T-helper 22 cell (primary cell): ENCODE data around the gene TBC1D24.
A peak's percentile ranks its signal among the peaks of the same experiment; 100 is the strongest.

ENCODE experiments used
- DNase-seq: peaks from one replicate; pipeline ENCODE4 v3.0.0-alpha.2; 2020; ENCODE audit warnings: low read depth

TBC1D24 gene

DNA sequence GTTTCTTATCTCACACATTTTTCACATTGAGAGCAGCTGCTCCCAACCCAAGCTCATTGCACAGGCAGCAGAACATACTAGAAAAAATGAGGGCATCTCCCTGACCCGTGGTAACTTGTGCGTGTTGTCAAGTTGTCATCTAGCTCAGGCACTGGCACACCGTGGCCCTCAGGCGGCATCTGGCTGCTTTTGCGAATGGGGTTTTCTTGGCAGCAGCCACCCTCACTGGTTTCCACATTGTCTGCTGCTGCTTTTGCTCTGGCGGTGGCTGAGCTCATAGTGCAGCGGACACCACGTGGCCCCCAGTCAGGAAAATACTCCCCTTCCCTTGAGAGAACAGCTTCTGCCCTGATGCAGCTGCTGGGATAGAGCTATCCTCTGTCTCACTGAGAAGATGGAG lies 24.4 kb upstream of the TBC1D24 start:
- no peak for DNase-seq

DNA sequence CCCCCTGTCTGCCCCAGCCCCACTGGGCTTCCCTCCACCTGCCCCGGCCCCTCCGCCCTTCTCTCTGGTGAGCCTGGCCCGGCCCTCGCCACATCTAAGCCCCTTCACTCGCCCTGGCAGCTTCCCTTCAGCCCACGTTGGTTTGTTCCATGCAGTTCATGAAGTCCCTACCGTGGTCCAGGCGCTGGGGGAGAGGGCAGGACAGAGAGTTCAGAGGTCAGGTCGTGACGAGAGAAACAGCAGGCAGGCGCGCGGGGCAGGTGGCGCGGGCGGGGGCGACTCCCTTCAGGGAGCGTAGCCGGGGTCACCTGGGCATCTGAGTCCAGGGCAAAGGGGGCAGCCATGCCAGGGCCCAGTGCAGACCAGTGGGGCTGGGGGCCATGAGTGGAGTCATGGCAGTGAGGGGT lies 23.9 kb upstream of the TBC1D24 start:
- no peak for DNase-seq

DNA sequence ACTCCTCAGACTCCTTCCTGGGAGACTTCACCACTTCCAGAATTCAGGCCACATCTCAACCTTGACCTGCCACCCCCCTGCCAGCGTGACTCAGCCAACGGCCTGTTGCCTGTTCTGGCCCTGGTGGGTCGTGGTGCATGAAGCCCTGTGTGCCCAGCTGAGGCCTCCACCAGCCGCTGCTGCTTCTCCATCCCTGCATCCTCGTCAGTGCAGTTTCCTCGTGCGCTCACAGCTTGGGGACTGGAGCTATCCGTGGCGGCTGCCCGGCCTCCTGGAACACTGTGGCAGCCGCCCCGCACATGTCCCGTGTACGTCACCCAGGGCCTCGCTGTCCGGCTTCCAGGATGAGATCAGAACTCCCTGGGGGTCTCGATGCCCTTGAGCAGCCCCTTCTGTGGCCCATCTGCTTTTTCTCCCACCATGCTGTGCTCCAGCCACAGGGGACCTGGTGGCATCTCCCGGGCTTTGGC lies 23.0 kb upstream of the TBC1D24 start:
- no peak for DNase-seq

DNA sequence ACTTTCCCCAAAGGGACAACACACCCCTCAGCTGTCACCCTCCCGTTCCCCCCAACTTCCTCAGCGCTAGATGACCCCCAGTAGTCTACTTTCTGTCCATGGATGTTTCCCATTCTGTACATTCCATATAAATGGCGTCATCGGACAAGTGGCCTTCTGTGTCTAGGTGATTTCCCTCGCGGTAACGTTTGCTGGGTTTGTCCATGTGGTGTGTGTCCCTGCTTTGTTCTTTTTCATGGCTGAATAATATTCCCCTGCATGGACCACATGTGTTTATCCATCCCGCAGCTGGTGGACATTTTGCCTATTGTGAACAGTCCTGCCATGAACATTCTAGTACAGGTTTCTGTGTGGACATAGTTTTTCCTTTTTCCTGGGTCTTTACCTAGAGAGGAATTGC lies 22.3 kb upstream of the TBC1D24 start:
- no peak for DNase-seq

DNA sequence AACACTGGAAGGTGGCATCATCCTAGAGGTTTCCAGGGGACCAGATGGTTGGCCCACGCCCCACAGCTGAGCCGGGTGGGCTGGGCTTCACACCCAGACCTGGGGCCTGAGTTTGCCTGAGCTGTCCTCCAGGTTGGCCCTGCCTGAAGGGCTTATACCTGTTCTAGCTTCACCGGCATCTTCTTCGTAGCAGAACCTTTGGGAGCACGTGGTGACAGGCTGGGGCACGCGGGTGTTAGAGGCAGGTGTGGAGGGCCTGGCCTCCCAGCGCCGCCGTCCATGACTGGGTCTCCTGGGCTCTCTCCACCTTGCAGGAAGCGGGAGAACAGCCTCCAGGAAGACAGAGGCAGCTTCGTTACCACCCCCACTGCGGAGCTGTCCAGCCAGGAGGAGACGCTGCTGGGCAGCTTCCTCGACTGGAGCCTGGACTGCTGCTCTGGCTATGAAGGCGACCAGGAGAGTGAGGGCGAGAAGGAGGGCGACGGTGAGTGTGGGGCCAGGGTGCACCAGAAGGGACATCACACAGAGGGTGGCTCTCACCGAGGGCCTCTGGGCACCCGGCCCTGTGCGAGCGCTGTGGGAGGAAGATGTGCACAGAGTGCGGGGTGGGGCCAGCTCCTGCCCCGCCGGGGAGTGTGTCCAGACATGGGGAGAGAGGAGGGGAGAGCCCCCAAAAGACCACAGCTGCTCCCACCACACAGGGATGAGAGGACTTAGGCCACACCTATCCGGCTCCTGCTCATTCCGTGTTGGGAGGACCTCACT lies 19.7 kb upstream of the TBC1D24 start:
- no peak for DNase-seq

DNA sequence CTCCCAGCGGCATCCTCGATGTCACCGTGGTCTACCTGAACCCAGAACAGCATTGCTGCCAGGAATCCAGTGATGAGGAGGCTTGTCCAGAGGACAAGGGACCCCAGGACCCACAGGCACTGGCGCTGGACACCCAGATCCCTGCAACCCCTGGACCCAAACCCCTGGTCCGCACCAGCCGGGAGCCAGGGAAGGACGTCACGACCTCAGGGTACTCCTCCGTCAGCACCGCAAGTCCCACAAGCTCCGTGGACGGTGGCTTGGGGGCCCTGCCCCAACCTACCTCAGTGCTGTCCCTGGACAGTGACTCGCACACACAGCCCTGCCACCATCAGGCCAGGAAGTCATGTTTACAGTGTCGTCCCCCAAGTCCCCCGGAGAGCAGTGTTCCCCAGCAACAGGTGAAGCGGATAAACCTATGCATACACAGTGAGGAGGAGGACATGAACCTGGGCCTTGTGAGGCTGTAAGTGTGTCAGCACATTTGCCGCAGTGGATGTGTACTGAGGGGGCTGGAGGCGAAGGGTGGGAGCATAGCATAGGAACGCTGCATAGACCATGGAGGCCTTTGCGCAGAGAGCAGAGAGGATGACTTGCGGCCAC lies 18.3 kb upstream of the TBC1D24 start:
- no peak for DNase-seq

DNA sequence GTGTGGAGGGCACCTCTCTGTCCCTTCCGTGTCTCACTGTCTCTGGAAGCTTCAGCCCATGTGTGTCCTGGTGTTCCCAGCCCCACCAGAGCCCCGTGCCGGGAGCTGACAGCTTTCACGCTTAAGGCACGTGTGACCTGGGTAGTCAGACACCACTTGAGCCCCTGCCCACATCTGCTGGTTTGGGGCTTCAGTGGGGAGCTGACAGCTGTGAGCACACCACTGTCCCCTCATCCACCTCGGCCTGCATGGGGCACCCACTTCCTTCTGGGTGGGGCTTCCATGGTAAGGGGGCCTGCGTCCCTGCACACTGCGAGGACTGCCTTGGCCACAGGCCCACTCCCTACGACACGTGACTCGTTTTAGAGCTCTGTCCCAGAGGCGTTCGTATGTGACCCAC lies 17.7 kb upstream of the TBC1D24 start:
- no peak for DNase-seq

DNA sequence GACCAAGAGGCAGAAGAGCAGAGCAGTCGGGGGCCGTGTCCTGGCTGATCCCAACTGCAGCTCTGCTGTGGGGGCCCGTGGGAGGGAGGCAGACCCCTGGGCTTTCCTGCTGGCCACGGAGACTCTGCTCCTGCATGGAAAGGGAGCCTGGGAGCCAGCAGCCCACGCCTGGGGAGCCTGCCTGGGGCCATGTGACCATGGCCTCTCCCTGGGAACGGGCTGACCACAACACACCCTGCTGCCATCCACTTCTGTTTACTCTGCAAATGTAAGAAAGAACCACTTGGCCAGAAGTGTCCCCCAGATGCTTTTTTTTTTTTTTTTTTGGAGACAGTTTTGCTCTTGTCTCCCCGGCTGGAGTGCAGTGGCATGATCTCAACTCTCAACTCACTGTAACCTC lies 17.0 kb upstream of the TBC1D24 start:
- DNase-seq = no peak

DNA sequence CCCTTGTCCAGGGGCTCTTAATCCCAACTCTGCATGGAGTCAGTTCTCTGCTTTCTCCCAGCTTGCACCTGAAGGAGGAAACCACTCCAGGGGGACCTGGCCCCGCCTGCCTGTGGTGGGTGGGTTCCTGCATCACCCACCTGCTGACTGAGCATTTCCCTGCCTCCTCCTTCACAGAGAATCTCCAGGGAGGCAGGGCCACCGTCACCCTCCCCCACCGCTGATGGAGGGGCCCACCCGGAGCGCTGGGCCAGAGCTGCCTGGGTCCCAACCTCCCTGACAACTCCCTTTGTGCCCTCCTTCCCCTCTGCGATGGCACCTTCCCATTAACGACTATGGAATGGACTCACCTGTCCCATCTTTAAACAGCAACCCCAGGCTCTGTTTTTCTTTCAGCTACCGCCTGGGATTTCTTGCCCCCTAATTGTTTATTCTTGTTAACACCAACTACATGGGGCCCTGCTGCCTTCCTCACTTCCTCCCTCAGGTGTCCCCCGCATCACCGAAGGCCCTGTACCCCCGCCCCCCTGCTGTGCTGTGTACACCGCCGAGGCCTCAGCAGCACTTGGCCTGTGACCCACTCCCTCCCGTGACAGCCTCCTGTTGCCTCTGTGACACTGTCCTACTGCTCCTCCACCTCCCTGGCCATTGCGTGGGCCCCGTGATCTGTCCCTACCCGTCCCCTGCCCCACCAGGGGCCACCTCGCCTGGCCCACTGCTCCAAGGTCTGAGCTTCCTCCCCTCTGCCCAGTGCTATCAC lies 15.9 kb upstream of the TBC1D24 start:
- no peak for DNase-seq

DNA sequence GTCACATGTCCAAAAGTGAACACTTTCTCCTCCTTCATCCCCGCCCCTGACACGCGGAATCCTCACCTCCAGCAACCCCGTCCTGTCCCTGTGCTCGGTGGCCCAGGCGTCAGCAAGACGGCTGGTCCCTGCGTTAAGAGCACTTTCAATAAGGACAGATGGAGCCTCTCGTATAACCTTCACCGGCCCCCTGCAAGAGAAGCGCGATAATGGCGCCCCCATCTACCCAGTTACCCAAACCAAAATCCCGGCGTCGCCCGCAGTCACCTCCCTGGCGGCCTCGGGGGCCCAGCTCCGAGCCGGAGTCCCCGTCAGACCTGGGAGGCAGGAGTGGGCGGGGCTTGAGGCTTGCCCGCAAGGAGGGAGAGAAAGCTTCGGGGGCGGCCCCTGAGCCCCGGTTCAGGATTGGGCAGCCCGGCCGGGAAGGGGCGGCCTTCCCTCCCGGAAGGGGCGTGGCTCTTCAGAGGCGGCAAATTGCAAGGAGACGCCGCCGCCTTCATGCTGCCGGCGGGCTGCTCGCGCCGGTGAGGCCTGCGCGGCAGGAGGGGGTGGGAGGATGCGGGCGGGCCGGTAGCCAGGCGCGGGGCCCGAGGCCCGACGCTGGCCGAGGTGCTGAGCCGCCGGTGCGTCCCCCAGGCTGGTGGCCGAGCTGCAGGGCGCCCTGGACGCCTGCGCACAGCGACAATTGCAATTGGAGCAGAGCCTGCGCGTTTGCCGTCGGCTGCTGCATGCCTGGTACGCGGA lies 15.1 kb upstream of the TBC1D24 start, which contains the start of gene TEDC2:
TEDC2 (plus strand) TSS at position 463 of the 744 bp plus-strand sequence; CDS start at position 499, 36 bp downstream.
- peak; percentile 96 for DNase-seq

DNA sequence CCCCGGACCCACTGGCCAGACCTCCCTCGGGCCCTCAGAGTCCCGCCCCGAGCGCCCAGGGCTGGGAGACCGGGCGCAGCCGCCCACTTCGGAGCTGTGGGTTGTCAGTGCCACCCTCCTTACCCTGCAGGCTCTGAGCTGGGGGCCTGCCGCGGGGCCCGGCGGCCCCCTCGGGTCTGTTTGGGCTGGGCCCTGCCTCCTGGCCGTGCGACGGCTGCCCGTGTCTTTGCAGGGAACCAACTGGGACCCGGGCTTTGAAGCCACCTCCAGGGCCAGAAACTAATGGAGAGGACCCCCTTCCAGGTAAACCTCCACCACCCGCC lies 14.6 kb upstream of the TBC1D24 start:
- no peak for DNase-seq

DNA sequence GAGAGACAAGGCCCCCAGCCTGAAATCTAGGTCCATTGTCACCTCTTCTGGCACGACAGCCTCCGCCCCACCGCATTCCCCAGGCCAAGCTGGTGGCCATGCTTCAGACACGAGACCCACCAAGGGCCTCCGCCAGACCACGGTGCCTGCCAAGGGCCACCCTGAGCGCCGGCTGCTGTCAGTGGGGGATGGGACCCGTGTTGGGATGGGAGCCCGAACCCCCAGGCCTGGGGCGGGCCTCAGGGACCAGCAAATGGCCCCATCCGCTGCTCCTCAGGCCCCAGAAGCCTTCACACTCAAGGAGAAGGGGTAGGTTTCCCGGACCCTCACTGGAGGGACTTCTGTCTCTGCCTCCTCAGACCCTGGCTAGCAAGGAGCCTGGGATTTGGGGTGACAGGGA lies 14.0 kb upstream of the TBC1D24 start:
- DNase-seq = no peak

DNA sequence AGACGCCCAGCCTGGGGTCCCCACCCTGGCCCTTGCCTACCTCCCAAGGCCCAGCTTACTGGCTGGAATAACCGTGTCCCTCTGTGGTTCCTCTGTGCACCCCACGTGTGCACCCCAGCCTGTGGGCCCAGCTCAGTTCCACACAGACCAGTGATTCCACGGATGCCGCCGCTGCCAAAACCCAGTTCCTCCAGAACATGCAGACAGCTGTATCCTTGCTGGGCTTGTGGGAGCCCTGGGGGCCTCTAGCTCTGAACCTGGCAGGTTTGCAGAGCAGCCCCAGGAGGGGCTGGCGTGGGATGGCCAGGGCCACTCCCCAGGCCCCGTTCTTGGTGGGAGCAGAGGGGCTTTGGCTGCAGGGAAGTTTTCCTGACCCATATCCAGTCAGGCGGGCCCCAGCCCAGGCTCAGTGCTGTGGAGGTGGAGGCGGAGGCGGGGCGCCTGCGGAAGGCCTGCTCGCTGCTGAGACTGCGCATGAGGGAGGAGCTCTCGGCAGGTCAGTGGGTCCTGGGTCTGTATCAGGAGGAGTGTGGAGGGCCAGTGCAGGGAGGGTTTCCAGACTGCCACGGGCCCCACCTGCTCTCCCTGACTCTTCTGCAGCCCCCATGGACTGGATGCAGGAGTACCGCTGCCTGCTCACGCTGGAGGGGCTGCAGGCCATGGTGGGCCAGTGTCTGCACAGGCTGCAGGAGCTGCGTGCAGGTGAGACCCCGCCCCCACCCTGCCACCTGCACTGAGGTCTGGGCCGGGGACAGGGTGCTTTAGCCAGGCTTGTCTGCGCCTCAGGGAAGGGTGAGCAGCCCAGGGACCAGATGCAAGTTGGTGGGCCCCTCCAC lies 12.7 kb upstream of the TBC1D24 start:
- DNase-seq = no peak

DNA sequence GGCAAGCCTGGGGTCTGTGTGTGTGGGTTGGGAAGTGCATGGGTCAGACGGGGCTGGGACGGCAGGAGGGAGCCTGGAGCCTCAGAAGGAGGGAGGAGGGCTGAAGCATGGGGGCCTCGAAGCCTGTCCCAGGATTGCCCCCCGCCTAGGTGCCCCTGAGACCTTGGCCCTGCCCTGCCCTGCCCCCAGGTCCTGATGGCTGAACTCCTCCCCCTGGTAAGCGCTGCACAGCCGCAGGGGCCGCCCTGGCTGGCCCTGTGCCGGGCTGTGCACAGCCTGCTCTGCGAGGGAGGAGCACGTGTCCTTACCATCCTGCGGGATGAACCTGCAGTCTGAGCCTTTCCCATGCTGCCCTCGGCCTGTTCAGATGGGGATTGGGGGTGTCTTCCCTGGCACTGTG lies 10.6 kb upstream of the TBC1D24 start:
- no peak for DNase-seq

DNA sequence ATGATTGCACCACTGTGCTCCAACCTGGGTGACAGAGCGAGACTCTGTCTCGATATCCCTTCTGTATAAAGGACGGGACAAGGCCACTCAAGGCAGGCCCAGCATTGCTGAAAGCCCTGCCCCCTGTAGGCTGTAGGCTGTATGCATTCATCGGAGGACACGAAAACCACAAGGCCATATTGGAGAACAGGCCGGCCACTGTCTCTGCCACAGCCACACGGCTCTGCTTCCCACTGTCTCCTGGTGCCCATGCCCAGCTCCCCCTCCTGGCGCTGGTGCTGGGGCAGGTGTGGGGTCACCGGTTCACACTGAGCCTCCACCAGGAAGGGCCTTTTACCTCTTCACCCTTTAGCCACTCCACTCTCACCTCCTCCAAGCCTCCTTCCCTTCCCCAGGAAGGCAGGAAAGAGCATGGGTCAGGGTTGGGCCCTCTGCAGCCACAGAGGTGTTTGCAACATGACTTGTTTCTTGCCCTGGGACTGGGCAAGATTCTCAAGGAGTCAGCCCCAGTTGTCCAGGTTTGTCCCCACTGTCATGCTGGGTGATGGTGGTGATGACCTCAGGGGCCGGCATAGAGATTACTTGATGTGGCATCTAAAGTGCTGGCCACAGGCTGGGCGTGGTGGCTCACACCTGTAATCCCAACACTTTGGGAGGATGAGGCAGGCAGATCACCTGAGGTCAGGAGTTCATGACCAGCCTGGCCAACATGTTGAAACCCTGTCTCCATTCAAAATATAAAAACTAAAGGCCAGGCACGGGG lies 9.1 kb upstream of the TBC1D24 start:
- DNase-seq = no peak

DNA sequence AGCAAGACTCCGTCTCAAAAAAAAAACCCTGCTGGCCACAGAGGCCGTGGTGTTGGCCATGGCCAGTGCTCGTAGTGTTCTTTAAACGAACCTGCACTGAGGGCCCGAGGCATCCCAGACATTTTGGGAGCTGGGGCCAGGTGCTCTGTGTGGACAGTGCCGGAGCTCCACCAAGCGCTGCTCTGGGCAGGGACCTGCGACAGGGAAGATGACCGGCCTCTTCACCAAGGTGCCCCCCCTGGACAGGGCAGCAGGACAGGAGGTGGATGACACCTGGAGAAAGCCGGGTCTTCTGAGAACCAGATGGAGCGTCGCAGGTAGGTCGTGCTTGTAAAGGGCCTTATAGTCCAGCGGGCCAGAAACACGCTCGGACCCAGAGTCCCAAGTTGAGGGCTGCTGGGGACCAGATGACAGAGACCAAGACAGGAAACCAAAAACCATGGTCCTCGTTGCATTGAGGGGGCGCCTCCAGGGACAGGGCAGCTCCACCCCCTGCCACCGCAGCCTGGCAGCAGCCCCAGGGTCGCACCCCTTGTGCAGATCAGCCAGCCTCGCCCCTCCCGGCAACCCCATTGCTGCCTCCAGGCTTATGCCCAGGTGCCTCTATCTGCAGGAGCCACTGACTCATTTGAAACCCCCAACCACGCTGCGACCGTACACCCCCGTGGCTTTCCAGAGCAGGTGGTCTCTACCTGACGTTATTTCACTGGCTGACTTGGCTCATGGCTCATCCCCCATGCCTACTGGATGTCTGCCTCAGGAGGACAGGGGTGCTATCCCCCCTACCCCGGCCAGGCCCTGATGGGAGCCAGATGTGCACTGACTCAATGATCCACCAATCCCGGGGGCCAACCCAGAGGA lies 8.0 kb upstream of the TBC1D24 start:
- no peak for DNase-seq

DNA sequence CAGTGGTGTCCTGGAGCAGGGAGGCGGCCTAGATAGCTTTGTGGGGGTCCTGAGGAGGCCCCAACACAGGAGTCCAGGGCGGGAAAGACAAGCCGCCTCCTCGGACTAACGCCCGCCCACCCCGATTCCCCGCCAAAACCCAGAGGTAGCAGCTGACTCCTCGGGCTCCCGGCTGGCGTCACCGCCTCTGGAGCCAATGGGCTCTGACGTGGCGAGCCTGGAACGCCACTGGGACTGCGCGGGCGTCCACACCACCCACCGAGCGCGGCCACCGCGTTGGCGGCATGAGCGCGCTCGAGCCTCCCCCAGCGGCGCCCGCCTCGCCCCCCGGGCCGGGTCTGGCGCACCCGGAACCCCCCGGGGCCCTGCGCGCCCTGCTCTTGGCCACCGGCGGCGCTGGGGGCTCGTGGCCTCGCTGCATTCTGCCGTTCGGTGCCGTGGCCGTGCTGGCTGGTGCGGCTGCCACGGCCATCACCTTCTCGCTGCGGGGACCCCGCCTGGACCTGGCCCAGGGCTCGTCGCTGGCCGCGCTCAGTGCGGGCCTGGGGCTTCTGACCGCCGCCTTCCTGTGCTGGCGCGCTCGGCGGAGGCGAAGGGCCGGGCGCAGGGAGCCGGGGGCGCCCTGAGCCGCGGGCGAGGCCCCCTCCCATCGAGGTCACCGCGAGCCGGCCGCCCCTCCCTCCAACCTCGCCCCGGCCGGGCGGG lies 7.2 kb upstream of the TBC1D24 start:
- DNase-seq = no peak

DNA sequence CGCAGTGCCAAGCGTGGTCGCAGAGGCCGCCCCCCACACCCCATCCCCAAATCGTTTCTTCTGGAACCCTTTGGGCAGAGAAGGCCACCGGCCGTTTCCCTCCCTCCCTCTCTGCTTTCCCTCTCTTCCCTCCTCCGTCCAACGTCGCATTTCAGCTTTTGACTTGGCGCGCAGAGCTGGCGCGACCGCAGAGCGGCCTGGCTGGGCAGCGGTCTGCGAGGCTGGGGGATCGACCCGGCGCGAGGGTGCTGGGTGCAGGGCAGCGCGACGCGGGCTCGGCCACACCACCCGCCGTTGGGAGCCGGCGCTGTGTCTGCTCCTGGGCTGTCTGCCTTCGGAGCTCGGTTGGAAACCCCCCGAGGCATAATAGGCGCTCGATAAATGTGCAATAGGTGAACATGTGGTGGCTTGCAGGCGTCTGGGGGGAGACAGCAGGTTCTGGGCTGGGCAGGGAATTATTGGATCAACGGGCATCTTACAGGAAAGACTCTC lies 6.6 kb upstream of the TBC1D24 start:
- no peak for DNase-seq
